H9 (cell line): Measurements from ENCODE around the gene SIGLEC7. TPM values are rescaled to one million over a fixed set of nuclear protein-coding genes. Genes with fewer than 3 reads are reported as not detected.

Source experiments
- DNase-seq: peaks from one replicate; pipeline ENCODE4 v3.0.0-alpha.2; 2017
- H2AFZ ChIP-seq: one replicate; pipeline ENCODE4 v1.6.1; 2013; ENCODE audit warnings: mild to moderate bottlenecking, low read length, control low read depth, moderate library complexity
- H2AK5ac ChIP-seq: 2 replicates; pipeline ENCODE4 v1.6.1; 2013; ENCODE audit warnings: low read length, control low read depth, mixed read lengths; ENCODE audit not compliant: insufficient read length
- H2BK120ac ChIP-seq: one replicate; pipeline ENCODE4 v1.6.1; 2013; ENCODE audit warnings: low read depth, mild to moderate bottlenecking, low read length, control low read depth, inconsistent platforms; ENCODE audit not compliant: poor library complexity, severe bottlenecking
- H2BK12ac ChIP-seq: 2 replicates; pipeline ENCODE4 v1.6.1; 2013; ENCODE audit warnings: low read length, control low read depth, mixed read lengths, low read depth; ENCODE audit not compliant: insufficient read length
- H2BK15ac ChIP-seq: 2 replicates; pipeline ENCODE4 v1.6.1; 2013; ENCODE audit warnings: low read depth, low read length, control low read depth
- H2BK20ac ChIP-seq: one replicate; pipeline ENCODE4 v1.6.1; 2013; ENCODE audit warnings: low read depth, mild to moderate bottlenecking, low read length, control low read depth, inconsistent platforms; ENCODE audit not compliant: poor library complexity, severe bottlenecking
- H2BK5ac ChIP-seq: 2 replicates; pipeline ENCODE4 v1.6.1; 2013; ENCODE audit warnings: low read length, control low read depth, mixed read lengths; ENCODE audit not compliant: insufficient read length
- H3K14ac ChIP-seq: 2 replicates; pipeline ENCODE4 v1.6.1; 2013; ENCODE audit warnings: low read length, control low read depth; ENCODE audit not compliant: insufficient read depth
- H3K18ac ChIP-seq: 2 replicates; pipeline ENCODE4 v1.6.1; 2013; ENCODE audit warnings: low read depth, mild to moderate bottlenecking, mixed read lengths, low read length, control low read depth; ENCODE audit not compliant: insufficient read length
- H3K23ac ChIP-seq: 2 replicates; pipeline ENCODE4 v1.6.1; 2013; ENCODE audit warnings: low read length, control low read depth, mixed read lengths, low read depth; ENCODE audit not compliant: insufficient read length
- H3K23me2 ChIP-seq: 2 replicates; pipeline ENCODE4 v1.6.1; 2013; ENCODE audit warnings: low read depth, mild to moderate bottlenecking, mixed read lengths, low read length, control low read depth; ENCODE audit not compliant: insufficient read length, poor library complexity, severe bottlenecking
- H3K27ac ChIP-seq: 2 replicates; pipeline ENCODE4 v1.5.1; 2013; ENCODE audit warnings: low read length, control low read depth, mixed read lengths, low read depth; ENCODE audit not compliant: insufficient read length
- H3K27me3 ChIP-seq: 2 replicates; pipeline ENCODE4 v1.6.1; 2013; ENCODE audit warnings: low read length, control low read depth, inconsistent platforms; ENCODE audit not compliant: insufficient read depth
- H3K4ac ChIP-seq: 2 replicates; pipeline ENCODE4 v1.6.1; 2013; ENCODE audit warnings: low read depth, mild to moderate bottlenecking, control low read depth, inconsistent platforms, low read length, moderate library complexity
- H3K4me1 ChIP-seq: 2 replicates; pipeline ENCODE4 v1.6.1; 2013; ENCODE audit warnings: low read length, control low read depth, inconsistent platforms; ENCODE audit not compliant: insufficient read depth
- H3K4me2 ChIP-seq: 2 replicates; pipeline ENCODE4 v1.6.1; 2013; ENCODE audit warnings: low read length, control low read depth, mixed read lengths; ENCODE audit not compliant: insufficient read length, insufficient read depth
- H3K56ac ChIP-seq: 2 replicates; pipeline ENCODE4 v1.6.1; 2013; ENCODE audit warnings: low read depth, mild to moderate bottlenecking, mixed read lengths, low read length, control low read depth; ENCODE audit not compliant: insufficient read length
- H3K79me1 ChIP-seq: 2 replicates; pipeline ENCODE4 v1.6.1; 2013; ENCODE audit warnings: low read depth, mild to moderate bottlenecking, moderate library complexity, low read length, control low read depth, inconsistent platforms; ENCODE audit not compliant: insufficient read depth, poor library complexity, severe bottlenecking
- H3K79me2 ChIP-seq: 2 replicates; pipeline ENCODE4 v1.6.1; 2013; ENCODE audit warnings: low read length, control low read depth, inconsistent platforms; ENCODE audit not compliant: insufficient read depth
- H3K9ac ChIP-seq: 2 replicates; pipeline ENCODE4 v1.6.1; 2013; ENCODE audit warnings: low read length, control low read depth, mixed read lengths; ENCODE audit not compliant: insufficient read length; ENCODE audit errors: extremely low read depth
- H3K9me3 ChIP-seq: one replicate; pipeline ENCODE4 v1.6.1; 2013; ENCODE audit warnings: low read depth, low read length, inconsistent platforms; ENCODE audit not compliant: control insufficient read depth
- H3T11ph ChIP-seq: one replicate; pipeline ENCODE4 v1.6.1; 2013; ENCODE audit warnings: mild to moderate bottlenecking, low read length, control low read depth, inconsistent platforms
- H4K20me1 ChIP-seq: one replicate; pipeline ENCODE4 v1.6.1; 2013; ENCODE audit not compliant: control insufficient read depth, insufficient read length, insufficient read depth
- H4K5ac ChIP-seq: 2 replicates; pipeline ENCODE4 v1.6.1; 2013; ENCODE audit warnings: low read depth, mild to moderate bottlenecking, mixed read lengths, low read length, control low read depth; ENCODE audit not compliant: insufficient read length
- H4K8ac ChIP-seq: replicated peaks from 2 replicates; pipeline ENCODE4 v1.6.1; 2013; ENCODE audit warnings: low read length, control low read depth, mixed read lengths, low read depth; ENCODE audit not compliant: insufficient read length
- H4K91ac ChIP-seq: 2 replicates; pipeline ENCODE4 v1.6.1; 2013; ENCODE audit warnings: low read depth, mild to moderate bottlenecking, moderate library complexity, mixed read lengths, low read length, control low read depth; ENCODE audit not compliant: insufficient read length
- H3K27ac Mint-ChIP-seq, 3 experiments: 2 replicates in 2 of 3; 3 replicates in 1 of 3; pipeline ENCODE4 v1.8.0; 2020 to 2021; ENCODE audit warnings: mixed read lengths in 3 of 3, mild to moderate bottlenecking in 1 of 3, moderate library complexity in 1 of 3
- H3K27me3 Mint-ChIP-seq: 2 replicates; pipeline ENCODE4 v1.8.0; 2021; ENCODE audit warnings: low read depth, mild to moderate bottlenecking, moderate library complexity, mixed read lengths
- H3K36me3 Mint-ChIP-seq, 3 experiments: 2 replicates in 2 of 3; 3 replicates in 1 of 3; pipeline ENCODE4 v1.8.0; 2020 to 2021; ENCODE audit warnings: low read depth in 3 of 3, mixed read lengths in 3 of 3; ENCODE audit not compliant: insufficient read depth in 1 of 3
- H3K4me1 Mint-ChIP-seq, 2 experiments: 2 replicates each; pipeline ENCODE4 v1.8.0; 2020; ENCODE audit warnings: mixed read lengths in 2 of 2
- H3K4me3 Mint-ChIP-seq, 2 experiments: 2 replicates in 1 of 2; 3 replicates in 1 of 2; pipeline ENCODE4 v1.8.0; 2020 to 2021; ENCODE audit warnings: mild to moderate bottlenecking in 2 of 2, mixed read lengths in 2 of 2, moderate library complexity in 1 of 2
- H3K9me3 Mint-ChIP-seq, 2 experiments: 2 replicates in 1 of 2; 3 replicates in 1 of 2; pipeline ENCODE4 v1.8.0; 2020; ENCODE audit warnings: mild to moderate bottlenecking in 2 of 2, mixed read lengths in 2 of 2, moderate library complexity in 1 of 2
- WGBS: extraction: QIAGEN DNeasy Blood & Tissue Kit; methylation state at CpG from one replicate; pipeline ENCODE4 v1.1.7; 2013; ENCODE audit warnings: missing lambda C conversion rate, low lambda C conversion rate, mixed read lengths; ENCODE audit not compliant: insufficient read length; ENCODE audit errors: extremely low coverage; 5-methylcytosine and 5-hydroxymethylcytosine counted together
- total RNA-seq: library from RNA; stranded (reverse); gene quantifications from 2 replicates; pipeline ENCODE4 v1.2.1, GENCODE V29; 2021
- TF ChIP-seq, protein P1 (sequence below): fragments of 200-600 bp; sonication (generic); conservative IDR thresholded peaks from 3 replicates; pipeline ENCODE4 v1.8.0; 2021; ENCODE audit warnings: antibody characterized with exemption, mild to moderate bottlenecking

SIGLEC7 gene
- total RNA-seq, 1 experiment from 2014 or later: not detected

DNA sequence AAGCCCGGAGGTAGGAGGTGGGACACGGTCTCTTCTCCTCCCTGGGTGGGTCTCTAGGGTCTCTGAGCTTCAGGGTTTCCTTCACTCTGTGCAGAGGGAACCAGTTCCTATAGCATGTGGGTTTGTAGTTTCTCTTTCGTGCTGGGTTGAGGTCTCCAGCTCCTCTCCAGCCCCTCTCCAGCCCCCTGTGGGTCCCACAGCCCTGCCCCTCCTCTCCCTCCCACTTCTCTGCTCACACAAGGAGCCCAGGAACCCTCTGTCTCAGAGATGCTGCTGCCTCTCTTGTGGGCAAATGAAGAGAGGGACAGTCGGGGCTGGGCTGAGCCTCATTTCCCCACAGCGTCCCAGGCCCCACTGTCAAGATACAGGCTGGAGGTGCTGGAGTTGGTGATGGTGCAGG, 1.4 kb downstream of the SIGLEC7 start:
- H3K9ac ChIP-seq: no peak overlapping the region
- Mint-ChIP-seq H3K27ac (no peak overlapping the region), H3K4me3 (no peak overlapping the region), H3K27me3 (peaks cover 16% of the 10 kb centered on the region), H3K4me1 (peaks cover 15 to 23% of the 10 kb centered on the region in 2 experiments), H3K9me3 (no peaks in the 10 kb centered on the region), H3K36me3 (no peaks in the 10 kb centered on the region)
- WGBS: no CpG with 5 or more reads among the region's 5 CpGs
- no peak overlapping the region; the same call in 1 of the 2 replicates for H3K14ac ChIP-seq
- H3K4ac ChIP-seq: no peak overlapping the region
- H3K4me2 ChIP-seq: no peak overlapping the region
- H3K79me2 ChIP-seq: no peaks in the 10 kb centered on the region
- H2BK12ac ChIP-seq: no peak overlapping the region
- no peaks in the 10 kb centered on the region; the same call in 1 of the 2 replicates for H3K27me3 ChIP-seq
- H3T11ph ChIP-seq: no peak overlapping the region
- H4K20me1 ChIP-seq: no peaks in the 10 kb centered on the region
- H2BK120ac ChIP-seq: no peak overlapping the region
- H2BK15ac ChIP-seq: no peak overlapping the region
- H3K9me3 ChIP-seq: no peaks in the 10 kb centered on the region
- no peak overlapping the region for H2AFZ ChIP-seq
- no peak overlapping the region for H3K27ac ChIP-seq
- DNase-seq: no peak
- no peak overlapping the region for H3K56ac ChIP-seq
- peaks cover 3% of the 10 kb centered on the region for H3K23me2 ChIP-seq
- TF ChIP-seq, protein P1, sequence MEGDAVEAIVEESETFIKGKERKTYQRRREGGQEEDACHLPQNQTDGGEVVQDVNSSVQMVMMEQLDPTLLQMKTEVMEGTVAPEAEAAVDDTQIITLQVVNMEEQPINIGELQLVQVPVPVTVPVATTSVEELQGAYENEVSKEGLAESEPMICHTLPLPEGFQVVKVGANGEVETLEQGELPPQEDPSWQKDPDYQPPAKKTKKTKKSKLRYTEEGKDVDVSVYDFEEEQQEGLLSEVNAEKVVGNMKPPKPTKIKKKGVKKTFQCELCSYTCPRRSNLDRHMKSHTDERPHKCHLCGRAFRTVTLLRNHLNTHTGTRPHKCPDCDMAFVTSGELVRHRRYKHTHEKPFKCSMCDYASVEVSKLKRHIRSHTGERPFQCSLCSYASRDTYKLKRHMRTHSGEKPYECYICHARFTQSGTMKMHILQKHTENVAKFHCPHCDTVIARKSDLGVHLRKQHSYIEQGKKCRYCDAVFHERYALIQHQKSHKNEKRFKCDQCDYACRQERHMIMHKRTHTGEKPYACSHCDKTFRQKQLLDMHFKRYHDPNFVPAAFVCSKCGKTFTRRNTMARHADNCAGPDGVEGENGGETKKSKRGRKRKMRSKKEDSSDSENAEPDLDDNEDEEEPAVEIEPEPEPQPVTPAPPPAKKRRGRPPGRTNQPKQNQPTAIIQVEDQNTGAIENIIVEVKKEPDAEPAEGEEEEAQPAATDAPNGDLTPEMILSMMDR: no peak
- no peak overlapping the region for H4K5ac ChIP-seq
- H2BK20ac ChIP-seq: no peak overlapping the region
- no peaks in the 10 kb centered on the region; the same call in 1 of the 2 replicates for H3K4me1 ChIP-seq
- H3K23ac ChIP-seq: no peak overlapping the region
- H4K91ac ChIP-seq: no peak overlapping the region
- H4K8ac ChIP-seq: no peak overlapping the region
- no peak overlapping the region for H2BK5ac ChIP-seq
- no peaks in the 10 kb centered on the region for H3K79me1 ChIP-seq
- no peak overlapping the region for H3K18ac ChIP-seq
- H2AK5ac ChIP-seq: no peak overlapping the region
